Fibroblast of villous mesenchyme (primary cell): ENCODE results near the gene EPHB6. TPM values are rescaled to one million over a fixed set of nuclear protein-coding genes. Genes with fewer than 3 reads are reported as not detected.

ENCODE experiments used
- DNase-seq: peaks from one replicate; pipeline ENCODE4 v3.0.0-alpha.2; 2010; ENCODE audit warnings: low read depth
- H3K4me3 ChIP-seq: 2 replicates; pipeline ENCODE4 v1.5.1; 2011; ENCODE audit warnings: low read depth, mild to moderate bottlenecking, low read length
- CTCF ChIP-seq: IDR thresholded peaks from 2 replicates; pipeline ENCODE4 v1.5.1; 2012; ENCODE audit warnings: low read depth, mild to moderate bottlenecking, low read length; ENCODE audit not compliant: insufficient read depth
- total RNA-seq: library from RNA; depleted of rRNA; stranded (reverse); fragments of >200 nt; gene quantifications from 2 replicates; pipeline ENCODE4 v1.2.3, GENCODE V29; 2012

EPHB6 gene
- total RNA-seq, 1 donor = 0.43 TPM

- no peak for TF ChIP-seq CTCF
- no peak overlapping the region for H3K4me3 ChIP-seq
- no peak for DNase-seq
Observed at GRCh38 chr7:142868986-142869415, 14.1 kb downstream of the EPHB6 start.

- no peak for DNase-seq
- TF ChIP-seq CTCF = no peak
- H3K4me3 ChIP-seq = no peak overlapping the region
Observed at GRCh38 chr7:142869434-142869833, 14.6 kb downstream of the EPHB6 start.

- no peak for DNase-seq
- TF ChIP-seq CTCF = no peak
- H3K4me3 ChIP-seq = no peak overlapping the region
Observed at GRCh38 chr7:142870147-142870559, 15.3 kb downstream of the EPHB6 start.

GRCh38 chr7:142870566-142871259 lies 15.8 kb downstream of the EPHB6 start:
- no peak for TF ChIP-seq CTCF
- no peak for DNase-seq
- H3K4me3 ChIP-seq = no peak overlapping the region

GRCh38 chr7:142871260-142872105 lies 16.6 kb downstream of the EPHB6 start:
- H3K4me3 ChIP-seq = no peak overlapping the region
- TF ChIP-seq CTCF = no peak
- DNase-seq = no peak

GRCh38 chr7:142872106-142872675 lies 17.3 kb downstream of the EPHB6 start:
- TF ChIP-seq CTCF = no peak
- DNase-seq = no peak
- H3K4me3 ChIP-seq = no peak overlapping the region
